Measurements from ENCODE around the gene OR2K2. TPM values are rescaled to one million over a fixed set of nuclear protein-coding genes. Genes with fewer than 3 reads are reported as not detected.
A peak's percentile ranks its signal among the peaks of the same experiment; 100 is the strongest.
"Not testable (repeated sequence)": the region's sequence is repeated elsewhere in the genome, so short reads cannot be mapped to it uniquely, and the experiment has no call there.

OR2K2 gene
- total RNA-seq, 2 donors from 2014 or later = not detected

DNA sequence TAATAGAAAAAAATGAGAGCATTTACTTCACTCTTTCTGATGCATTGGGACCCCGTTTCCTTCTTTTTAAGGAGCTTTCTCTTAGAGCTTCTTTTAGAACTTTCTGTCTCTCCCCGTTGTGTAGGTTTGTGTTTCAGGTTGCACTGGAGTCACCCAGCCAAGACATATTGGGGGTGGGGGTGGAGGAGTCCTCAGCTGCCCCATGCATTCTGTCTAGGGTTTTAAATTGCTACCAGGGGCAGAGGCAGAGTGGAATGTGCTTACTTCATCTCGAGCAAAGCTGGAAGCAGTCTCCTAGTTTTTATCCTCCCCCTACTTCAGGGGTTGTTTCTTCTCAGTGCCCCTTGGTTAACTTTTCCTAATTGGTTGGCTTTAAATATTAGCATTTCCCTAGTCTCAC, 9.4 kb downstream of the OR2K2 start:
- Mint-ChIP-seq H3K4me3 (no peak overlapping the region), H3K27me3 (ENCODE audit: low read depth) (peaks cover 14% of the 10 kb centered on the region), H3K36me3 (ENCODE audit: insufficient read depth in 2 of 2) (no peaks in the 10 kb centered on the region), H3K9me3 (peaks cover 2 to 7% of the 10 kb centered on the region in 2 donors), H3K27ac (no peak overlapping the region), H3K4me1 (ENCODE audit: low read depth) (no peaks in the 10 kb centered on the region)
- DNase-seq (no peak), ATAC-seq (replicated peaks in 1 of 2) (no peak)

DNA sequence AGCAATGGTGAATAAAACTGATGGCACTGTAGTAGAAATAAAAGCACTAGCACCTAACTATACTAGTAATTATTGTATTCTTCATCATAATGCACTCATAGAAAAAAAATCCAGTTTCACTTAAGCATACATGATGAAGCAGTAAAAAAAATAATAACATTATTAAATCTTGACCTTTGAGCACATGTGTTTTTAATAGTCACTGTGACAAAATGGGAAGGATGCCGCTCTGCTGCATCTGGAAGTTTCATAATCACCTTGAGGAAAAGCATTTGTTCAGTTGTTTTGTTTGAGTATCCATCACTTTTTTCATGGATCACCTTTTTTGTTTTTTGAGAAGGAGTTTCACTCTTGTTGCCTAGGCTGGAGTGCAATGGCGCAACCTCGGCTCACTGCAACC, 13.2 kb downstream of the OR2K2 start:
- Mint-ChIP-seq H3K36me3 (ENCODE audit: insufficient read depth in 2 of 2) (no peaks in the 10 kb centered on the region), H3K27me3 (ENCODE audit: low read depth) (peaks cover 11% of the 10 kb centered on the region), H3K4me3 (no peak overlapping the region), H3K9me3 (peaks cover 2 to 3% of the 10 kb centered on the region in 2 donors), H3K4me1 (ENCODE audit: low read depth) (no peaks in the 10 kb centered on the region), H3K27ac (no peak overlapping the region)
- no peak for DNase-seq
- no peak for ATAC-seq (replicated peaks in 1 of 2)

DNA sequence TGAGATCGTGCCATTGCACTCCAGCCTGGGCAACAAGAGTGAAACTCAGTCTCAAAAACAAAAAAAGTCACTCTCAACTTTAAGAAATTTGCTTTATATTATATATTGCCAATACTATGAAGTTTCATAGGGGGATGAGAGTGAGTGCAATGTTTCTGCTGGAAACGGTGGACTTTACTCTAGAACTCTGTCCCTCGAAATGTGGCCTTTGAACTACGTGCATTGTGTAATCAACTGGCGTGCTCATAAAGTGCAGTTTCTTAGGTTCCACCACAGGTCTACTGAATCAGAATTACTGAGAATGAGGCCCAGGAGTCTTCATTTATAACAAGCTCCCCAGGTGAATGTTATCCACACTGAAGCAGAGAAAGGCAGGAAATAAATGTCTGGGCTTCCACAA, 24.1 kb downstream of the OR2K2 start:
- H3K27ac Mint-ChIP-seq = no peak overlapping the region
- H3K36me3 Mint-ChIP-seq (ENCODE audit: insufficient read depth in 2 of 2) = no peaks in the 10 kb centered on the region
- H3K9me3 Mint-ChIP-seq = no peaks in the 10 kb centered on the region
- DNase-seq = no peak
- H3K4me1 Mint-ChIP-seq (ENCODE audit: low read depth) = no peaks in the 10 kb centered on the region
- no peak for ATAC-seq (replicated peaks in 1 of 2)
- H3K4me3 Mint-ChIP-seq = no peak overlapping the region
- H3K27me3 Mint-ChIP-seq (ENCODE audit: low read depth) = peaks cover 4% of the 10 kb centered on the region

DNA sequence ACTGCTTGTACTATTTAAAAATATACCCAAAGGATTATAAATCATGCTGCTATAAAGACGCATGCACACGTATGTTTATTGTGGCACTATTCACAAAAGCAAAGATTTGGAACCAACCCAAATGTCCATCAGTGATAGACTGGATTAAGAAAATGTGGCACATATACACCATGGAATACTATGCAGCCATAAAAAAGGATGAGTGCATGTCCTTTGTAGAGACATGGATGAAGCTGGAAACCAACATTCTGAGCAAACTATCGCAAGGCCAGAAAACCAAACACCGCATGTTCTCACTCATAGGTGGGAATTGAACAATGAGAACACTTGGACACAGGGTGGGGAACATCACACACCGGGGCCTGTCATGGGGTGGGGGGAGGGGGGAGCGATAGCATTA, 26.0 kb downstream of the OR2K2 start:
- not testable (repeated sequence) for ATAC-seq (replicated peaks in 1 of 2); H3K27ac Mint-ChIP-seq; H3K4me1 Mint-ChIP-seq (ENCODE audit: low read depth); H3K36me3 Mint-ChIP-seq (ENCODE audit: insufficient read depth in 2 of 2); DNase-seq; H3K9me3 Mint-ChIP-seq; H3K4me3 Mint-ChIP-seq
- H3K27me3 Mint-ChIP-seq (ENCODE audit: low read depth) = peaks cover 18% of the 10 kb centered on the region

DNA sequence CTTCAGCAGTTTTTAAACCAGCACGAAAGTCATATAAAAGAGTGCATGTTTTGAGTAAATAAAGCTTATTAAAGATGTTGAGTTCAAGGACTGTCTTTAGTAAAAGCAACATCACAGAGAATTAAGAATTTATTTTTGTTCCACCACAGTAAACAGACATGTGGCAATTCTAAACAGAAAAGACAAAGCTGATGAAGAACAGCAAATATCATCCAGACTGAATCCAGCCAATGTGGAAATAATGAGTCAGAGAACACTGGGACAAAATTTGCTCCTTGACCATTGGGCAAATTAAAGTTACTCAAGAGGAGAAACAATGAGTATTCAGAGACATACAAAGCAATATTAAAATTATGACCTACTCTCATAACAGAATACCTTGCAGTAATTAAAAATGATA, 28.8 kb downstream of the OR2K2 start:
- Mint-ChIP-seq H3K36me3 (ENCODE audit: insufficient read depth in 2 of 2) (no peaks in the 10 kb centered on the region), H3K27me3 (ENCODE audit: low read depth) (peaks cover 18% of the 10 kb centered on the region), H3K9me3 (peaks cover 0 to 3% of the 10 kb centered on the region in 2 donors), H3K4me1 (ENCODE audit: low read depth) (no peaks in the 10 kb centered on the region), H3K27ac (no peak overlapping the region), H3K4me3 (no peak overlapping the region)
- DNase-seq (no peak), ATAC-seq (replicated peaks in 1 of 2) (no peak)

DNA sequence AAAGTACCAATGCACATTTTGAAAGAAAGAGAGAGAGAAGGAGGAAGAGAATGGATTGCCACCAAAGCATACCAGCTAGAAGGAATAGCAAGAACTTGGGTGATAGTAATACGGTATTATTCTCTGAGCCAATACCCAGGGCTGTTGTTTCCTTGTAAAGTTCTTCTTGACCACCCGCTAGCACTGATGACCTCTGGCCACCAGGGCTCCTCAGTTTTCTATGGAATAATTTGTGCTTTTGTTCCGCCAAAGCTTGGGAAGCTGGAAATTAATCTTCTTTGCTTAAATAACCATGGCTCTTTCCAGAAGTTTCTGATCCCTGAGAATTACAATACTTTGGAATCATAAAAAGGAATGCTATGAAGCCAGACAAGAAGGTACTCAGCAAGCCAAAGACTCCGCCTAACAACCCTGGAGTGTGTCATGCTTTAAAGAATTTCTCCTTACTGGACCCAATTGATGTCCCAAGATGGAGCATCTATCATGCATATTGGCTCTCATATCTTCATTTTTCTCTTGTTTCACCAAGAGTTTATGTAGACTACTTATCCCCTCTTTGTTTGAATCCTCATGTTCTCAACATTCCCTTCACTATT, 29.8 kb downstream of the OR2K2 start:
- H3K36me3 Mint-ChIP-seq (ENCODE audit: insufficient read depth in 2 of 2) = no peaks in the 10 kb centered on the region
- H3K4me1 Mint-ChIP-seq (ENCODE audit: low read depth) = no peaks in the 10 kb centered on the region
- DNase-seq (no peak), ATAC-seq (replicated peaks in 1 of 2) (no peak)
- H3K27ac Mint-ChIP-seq = no peak overlapping the region
- peaks cover 0 to 3% of the 10 kb centered on the region in 2 donors for H3K9me3 Mint-ChIP-seq
- peaks cover 18% of the 10 kb centered on the region for H3K27me3 Mint-ChIP-seq (ENCODE audit: low read depth)
- no peak overlapping the region for H3K4me3 Mint-ChIP-seq

DNA sequence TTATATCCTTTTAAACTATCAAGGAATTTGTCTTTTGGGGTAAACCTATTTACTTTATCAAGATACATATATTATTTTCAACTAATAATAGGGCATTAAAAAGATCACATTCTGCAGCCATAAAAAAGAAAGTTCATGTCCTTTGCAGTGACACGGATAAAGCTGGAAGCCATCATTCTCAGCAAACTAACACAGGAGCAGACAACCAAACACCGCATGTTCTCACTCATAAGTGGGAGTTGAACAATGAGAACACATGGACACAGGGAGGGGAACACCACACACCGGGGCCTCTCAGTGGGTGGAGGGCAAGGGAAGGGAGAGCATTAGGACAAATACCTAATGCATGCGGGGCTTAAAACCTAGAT, 30.4 kb downstream of the OR2K2 start:
- H3K27me3 Mint-ChIP-seq (ENCODE audit: low read depth) = peaks cover 18% of the 10 kb centered on the region
- H3K36me3 Mint-ChIP-seq (ENCODE audit: insufficient read depth in 2 of 2); DNase-seq; H3K4me3 Mint-ChIP-seq; ATAC-seq (replicated peaks in 1 of 2); H3K27ac Mint-ChIP-seq; H3K9me3 Mint-ChIP-seq; H3K4me1 Mint-ChIP-seq (ENCODE audit: low read depth): not testable (repeated sequence)

DNA sequence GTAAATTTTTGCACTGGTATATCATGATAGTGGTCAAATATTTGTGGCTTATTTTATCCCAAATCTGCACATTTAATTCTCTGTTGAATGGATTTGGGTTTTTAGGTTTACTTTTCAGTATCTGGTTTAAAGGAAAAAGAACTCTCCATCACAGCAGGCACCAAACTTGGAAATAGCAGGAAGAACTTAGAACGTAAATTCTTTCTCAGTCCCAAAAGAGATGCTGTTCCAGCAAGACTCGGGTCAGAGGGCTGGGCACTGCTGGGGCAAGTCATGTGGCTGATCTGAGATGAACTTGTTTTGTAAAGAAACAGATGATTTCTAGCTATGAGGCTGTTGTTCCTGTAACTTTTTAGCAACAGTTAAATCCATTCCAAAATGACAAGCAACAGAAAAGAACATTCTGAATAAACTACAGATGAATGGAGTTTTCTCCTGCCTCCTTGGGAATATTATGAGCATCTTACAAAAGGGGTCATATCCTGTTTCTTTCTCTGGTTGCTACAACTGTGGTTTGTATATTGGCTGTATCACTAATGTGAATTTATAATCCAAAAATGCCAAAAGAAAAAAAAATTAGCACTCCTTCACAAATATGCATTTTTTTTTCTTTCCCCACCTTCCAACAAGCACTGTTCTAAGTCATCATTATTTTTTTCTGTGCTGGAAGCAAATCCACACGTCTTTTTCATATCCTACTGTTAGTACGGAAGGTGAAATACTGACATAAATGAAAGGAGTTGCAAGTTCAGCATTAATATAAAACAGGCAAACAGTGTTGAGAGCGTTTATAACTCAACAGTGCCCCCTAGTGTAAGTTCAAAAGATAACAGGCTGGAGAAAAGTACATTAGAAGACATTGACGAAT, 31.1 kb downstream of the OR2K2 start:
- no peak overlapping the region for H3K27ac Mint-ChIP-seq
- H3K4me1 Mint-ChIP-seq (ENCODE audit: low read depth) = no peaks in the 10 kb centered on the region
- no peak for DNase-seq
- peaks cover 0 to 3% of the 10 kb centered on the region in 2 donors for H3K9me3 Mint-ChIP-seq
- H3K4me3 Mint-ChIP-seq = no peak overlapping the region
- ATAC-seq (replicated peaks in 1 of 2) = peak; percentile 39 to 41
- peaks cover 18% of the 10 kb centered on the region for H3K27me3 Mint-ChIP-seq (ENCODE audit: low read depth)
- no peaks in the 10 kb centered on the region for H3K36me3 Mint-ChIP-seq (ENCODE audit: insufficient read depth in 2 of 2)

DNA sequence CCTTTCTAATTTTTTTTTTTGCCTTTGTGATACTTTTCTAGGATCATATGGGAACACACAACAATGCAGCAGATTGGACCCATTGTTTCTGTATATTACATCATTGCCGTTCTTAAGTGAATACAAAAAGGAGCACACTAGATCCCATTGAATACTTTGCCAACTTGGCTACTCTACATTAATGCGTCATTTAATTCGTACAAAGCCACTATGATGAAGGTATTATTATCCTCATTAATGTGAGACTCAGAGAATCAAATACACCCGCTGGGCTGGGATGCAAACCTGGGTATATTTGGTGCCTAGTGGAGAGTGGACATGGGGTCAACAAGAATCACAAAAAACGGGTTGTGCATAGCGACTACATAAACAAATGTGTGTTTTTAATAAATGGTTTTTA, 31.9 kb downstream of the OR2K2 start:
- ATAC-seq (replicated peaks in 1 of 2) = no peak
- H3K4me1 Mint-ChIP-seq (ENCODE audit: low read depth) = no peaks in the 10 kb centered on the region
- H3K27ac Mint-ChIP-seq = no peak overlapping the region
- H3K4me3 Mint-ChIP-seq = no peak overlapping the region
- H3K27me3 Mint-ChIP-seq (ENCODE audit: low read depth) = peaks cover 18% of the 10 kb centered on the region
- DNase-seq = no peak
- no peaks in the 10 kb centered on the region for H3K36me3 Mint-ChIP-seq (ENCODE audit: insufficient read depth in 2 of 2)
- H3K9me3 Mint-ChIP-seq = peaks cover 0 to 3% of the 10 kb centered on the region in 2 donors

DNA sequence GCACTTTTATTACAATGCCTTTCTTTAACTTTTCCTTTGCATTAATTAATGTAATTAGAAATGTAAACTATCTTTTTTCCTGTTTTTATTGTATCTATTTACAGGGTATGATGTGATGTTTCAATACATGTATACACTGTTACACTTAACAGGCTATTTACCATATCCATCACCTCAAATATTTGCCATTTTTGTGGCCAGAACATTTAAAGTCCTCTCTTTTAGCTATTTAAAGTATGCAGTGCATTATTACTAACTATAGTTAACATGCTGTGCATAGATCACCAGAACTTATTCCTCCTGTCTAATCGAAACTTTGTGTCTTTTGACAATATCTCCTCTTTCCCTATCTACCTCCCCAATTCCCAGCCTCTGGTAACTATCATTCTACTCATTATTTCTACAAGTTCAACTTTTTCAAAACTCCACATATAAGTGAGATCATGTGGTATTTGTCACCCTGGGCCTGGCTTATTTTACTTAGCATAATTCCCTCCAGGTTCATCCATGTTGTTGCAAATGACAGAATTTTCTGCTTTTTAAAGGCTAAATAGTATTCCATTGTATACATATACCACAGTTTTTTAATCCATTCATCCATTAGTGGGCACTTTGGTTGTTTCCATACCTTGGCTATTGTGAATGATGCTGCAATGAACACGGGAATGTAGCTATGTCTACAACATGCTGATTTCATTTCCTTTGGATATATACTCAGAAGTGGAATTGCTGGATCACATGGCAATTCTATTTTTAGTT, 32.8 kb downstream of the OR2K2 start:
- ATAC-seq (replicated peaks in 1 of 2) = no peak
- no peak for DNase-seq
- Mint-ChIP-seq H3K4me1 (ENCODE audit: low read depth) (no peaks in the 10 kb centered on the region), H3K27me3 (ENCODE audit: low read depth) (peaks cover 18% of the 10 kb centered on the region), H3K36me3 (ENCODE audit: insufficient read depth in 2 of 2) (no peaks in the 10 kb centered on the region), H3K4me3 (no peak overlapping the region), H3K27ac (no peak overlapping the region), H3K9me3 (peaks cover 0 to 3% of the 10 kb centered on the region in 2 donors)

DNA sequence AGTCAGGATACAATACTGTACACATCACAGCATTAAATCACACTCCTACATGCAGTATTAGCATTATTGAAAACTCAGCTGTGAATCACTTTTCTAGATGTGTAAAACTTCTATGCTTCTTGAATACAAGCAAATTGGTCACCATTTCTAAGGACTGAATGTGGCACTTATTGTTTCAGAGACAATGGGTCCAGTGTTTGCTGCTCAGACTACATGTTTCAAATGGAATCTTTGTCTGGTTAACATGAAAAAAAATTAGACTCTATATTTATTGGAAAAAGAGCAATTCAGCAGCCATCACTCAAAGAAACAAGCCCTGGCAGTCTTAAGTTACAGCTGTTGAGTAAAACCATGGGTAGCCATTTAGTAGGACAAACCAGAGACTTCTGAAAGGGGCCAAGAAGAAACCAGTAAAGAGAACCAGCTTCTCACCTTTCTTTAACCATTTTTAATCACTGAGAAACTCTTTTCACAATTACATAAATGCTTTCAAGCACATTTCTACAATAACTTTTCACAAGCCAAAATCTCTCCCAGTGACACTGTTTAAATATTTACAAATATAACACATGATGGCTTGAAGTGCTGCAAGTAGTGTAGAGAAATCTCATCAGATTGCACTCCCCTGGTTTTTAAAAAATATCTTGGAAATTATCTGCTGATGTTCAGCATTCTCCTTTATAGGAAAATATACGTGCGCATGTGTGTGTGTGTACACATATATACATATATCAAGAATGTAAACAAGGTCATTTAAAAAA, 35.2 kb downstream of the OR2K2 start:
- peaks cover 0 to 3% of the 10 kb centered on the region in 2 donors for H3K9me3 Mint-ChIP-seq
- H3K4me3 Mint-ChIP-seq = no peak overlapping the region
- ATAC-seq (replicated peaks in 1 of 2) = no peak
- no peak overlapping the region for H3K27ac Mint-ChIP-seq
- no peak for DNase-seq
- H3K36me3 Mint-ChIP-seq (ENCODE audit: insufficient read depth in 2 of 2) = no peaks in the 10 kb centered on the region
- H3K4me1 Mint-ChIP-seq (ENCODE audit: low read depth) = no peaks in the 10 kb centered on the region
- H3K27me3 Mint-ChIP-seq (ENCODE audit: low read depth) = peaks cover 10% of the 10 kb centered on the region

DNA sequence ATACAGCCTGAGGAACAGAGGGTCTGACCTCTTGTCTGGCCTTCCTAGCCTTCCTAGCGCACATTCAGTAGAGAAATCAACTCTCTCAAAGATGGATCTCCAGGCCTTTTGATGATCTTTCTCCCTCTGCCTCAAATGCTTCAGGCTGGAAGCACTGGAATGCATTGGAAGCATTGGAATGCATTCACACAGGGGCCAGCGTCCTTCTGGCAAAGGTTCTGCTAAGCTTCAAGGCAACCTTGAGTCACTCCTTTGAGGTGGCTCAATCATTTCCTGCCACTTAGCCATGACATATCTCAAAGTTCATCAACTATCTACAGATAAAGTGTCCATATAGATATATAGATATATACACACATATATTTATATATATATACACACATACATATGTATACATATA, 42.9 kb downstream of the OR2K2 start:
- Mint-ChIP-seq H3K27me3 (ENCODE audit: low read depth) (peaks cover 22% of the 10 kb centered on the region), H3K36me3 (ENCODE audit: insufficient read depth in 2 of 2) (no peaks in the 10 kb centered on the region), H3K9me3 (peaks cover 0 to 2% of the 10 kb centered on the region in 2 donors), H3K4me1 (ENCODE audit: low read depth) (peaks cover 17% of the 10 kb centered on the region), H3K27ac (no peak overlapping the region), H3K4me3 (no peak overlapping the region)
- no peak for ATAC-seq (replicated peaks in 1 of 2)
- DNase-seq = no peak

DNA sequence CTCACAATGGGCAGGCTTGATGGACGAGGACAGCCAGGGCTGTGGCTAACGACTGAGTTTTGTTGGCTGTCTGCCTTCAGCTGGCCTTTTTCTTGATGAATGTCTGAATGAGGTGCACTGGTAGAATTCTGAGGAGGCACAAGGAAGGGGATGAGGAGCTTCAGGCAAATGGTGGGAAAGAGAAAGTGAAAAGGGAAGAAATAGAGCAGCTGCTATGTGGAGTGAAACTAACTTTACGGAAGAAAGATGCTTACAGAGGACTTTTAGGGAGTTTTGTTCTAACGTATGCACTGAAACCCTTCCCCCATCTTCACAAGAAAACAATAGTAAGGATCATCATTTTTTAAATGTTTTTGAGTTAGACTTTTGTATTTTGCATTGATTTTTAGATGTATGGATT, 45.3 kb downstream of the OR2K2 start:
- Mint-ChIP-seq H3K9me3 (peaks cover 0 to 2% of the 10 kb centered on the region in 2 donors), H3K36me3 (ENCODE audit: insufficient read depth in 2 of 2) (no peaks in the 10 kb centered on the region), H3K4me1 (ENCODE audit: low read depth) (peaks cover 17% of the 10 kb centered on the region), H3K27ac (no peak overlapping the region), H3K27me3 (ENCODE audit: low read depth) (peaks cover 17% of the 10 kb centered on the region), H3K4me3 (no peak overlapping the region)
- DNase-seq (no peak), ATAC-seq (replicated peaks in 1 of 2) (no peak)
